GM23338 (cell line): Measurements from ENCODE around the gene IZUMO1. TPM values are rescaled to one million over a fixed set of nuclear protein-coding genes. Genes with fewer than 3 reads are reported as not detected.
A peak's percentile ranks its signal among the peaks of the same experiment; 100 is the strongest.

Experiments used
- ATAC-seq: fragments of 200-7000 bp; cut with Tn5 transposase; 3 replicates; pipeline ENCODE4 v1.9.1; 2020
- DNase-seq: peaks from one replicate; pipeline ENCODE4 v3.0.0-alpha.2; 2015; ENCODE audit warnings: low spot score
- H2AFZ ChIP-seq: fragments of 200-600 bp; sonication (generic); 2 replicates; pipeline ENCODE4 v1.8.0; 2016; ENCODE audit warnings: antibody characterized with exemption, mild to moderate bottlenecking, moderate library complexity
- H3F3A ChIP-seq: fragments of 200-600 bp; sonication (generic); replicated peaks from 2 replicates; pipeline ENCODE4 v1.8.0; 2017; ENCODE audit warnings: antibody characterized with exemption, mixed run types, low read depth
- H3K27ac ChIP-seq: fragments of 200-600 bp; sonication (generic); 2 replicates; pipeline ENCODE4 v1.6.1; 2016; ENCODE audit warnings: low read depth
- H3K27me3 ChIP-seq: fragments of 200-600 bp; sonication (generic); 2 replicates; pipeline ENCODE4 v1.8.0; 2016; ENCODE audit warnings: mild to moderate bottlenecking, mixed run types, moderate library complexity; ENCODE audit not compliant: insufficient read depth
- H3K36me3 ChIP-seq: fragments of 200-600 bp; sonication (generic); 2 replicates; pipeline ENCODE4 v1.8.0; 2016; ENCODE audit warnings: mild to moderate bottlenecking; ENCODE audit not compliant: insufficient read depth
- H3K4me1 ChIP-seq: fragments of 200-600 bp; sonication (generic); 2 replicates; pipeline ENCODE4 v1.8.0; 2016; ENCODE audit warnings: mild to moderate bottlenecking, moderate library complexity; ENCODE audit not compliant: insufficient read depth
- H3K4me2 ChIP-seq: fragments of 200-600 bp; sonication (generic); 2 replicates; pipeline ENCODE4 v1.7.1; 2017; ENCODE audit warnings: mixed run types
- H3K4me3 ChIP-seq: fragments of 200-600 bp; sonication (generic); 2 replicates; pipeline ENCODE4 v1.6.1; 2016; ENCODE audit warnings: mixed run types
- H3K79me2 ChIP-seq: fragments of 200-600 bp; sonication (generic); replicated peaks from 2 replicates; pipeline ENCODE4 v1.8.0; 2017; ENCODE audit warnings: mild to moderate bottlenecking; ENCODE audit not compliant: insufficient read depth
- H3K9me2 ChIP-seq: fragments of 200-600 bp; sonication (generic); 2 replicates; pipeline ENCODE4 v1.8.0; 2017; ENCODE audit not compliant: insufficient read depth
- H4K20me1 ChIP-seq: fragments of 200-600 bp; sonication (generic); replicated peaks from 2 replicates; pipeline ENCODE4 v1.8.0; 2017; ENCODE audit warnings: mild to moderate bottlenecking; ENCODE audit not compliant: insufficient read depth
- H3K27ac Mint-ChIP-seq: 2 replicates; pipeline ENCODE4 v1.8.0; 2020; ENCODE audit warnings: inconsistent platforms, mild to moderate bottlenecking, moderate library complexity, mixed read lengths
- H3K27me3 Mint-ChIP-seq: 3 replicates; pipeline ENCODE4 v1.8.0; 2022; ENCODE audit warnings: low read depth, mild to moderate bottlenecking, moderate library complexity, mixed read lengths, inconsistent platforms; ENCODE audit not compliant: insufficient read depth, poor library complexity
- H3K36me3 Mint-ChIP-seq: 3 replicates; pipeline ENCODE4 v1.8.0; 2021; ENCODE audit warnings: low read depth, mild to moderate bottlenecking, inconsistent platforms, moderate library complexity, mixed read lengths
- H3K4me1 Mint-ChIP-seq: 3 replicates; pipeline ENCODE4 v1.8.0; 2020; ENCODE audit warnings: mild to moderate bottlenecking, inconsistent platforms, mixed read lengths
- H3K4me3 Mint-ChIP-seq: 3 replicates; pipeline ENCODE4 v1.8.0; 2021; ENCODE audit warnings: moderate library complexity, mild to moderate bottlenecking, inconsistent platforms, mixed read lengths
- H3K9me3 Mint-ChIP-seq: 3 replicates; pipeline ENCODE4 v1.8.0; 2020; ENCODE audit warnings: moderate library complexity, mild to moderate bottlenecking, inconsistent platforms, mixed read lengths
- CREB1 ChIP-seq: fragments of 250-450 bp; sonication (Bioruptor Pico); IDR thresholded peaks from 2 replicates; pipeline ENCODE4 v1.5.0; 2020; ENCODE audit warnings: low read depth, mild to moderate bottlenecking, moderate library complexity
- EZH2 ChIP-seq: fragments of 200-600 bp; sonication (generic); IDR thresholded peaks from one replicate; pipeline ENCODE4 v1.8.0; 2017; ENCODE audit warnings: antibody characterized with exemption, mild to moderate bottlenecking, low read depth; ENCODE audit not compliant: unreplicated experiment
- EZH2phosphoT487 ChIP-seq: fragments of 200-600 bp; sonication (generic); IDR thresholded peaks from one replicate; pipeline ENCODE4 v1.8.1; 2018; ENCODE audit warnings: antibody characterized with exemption; ENCODE audit not compliant: unreplicated experiment
- JUNB ChIP-seq: IDR thresholded peaks from one replicate; pipeline ENCODE4 v1.6.1; 2016; ENCODE audit warnings: antibody characterized with exemption; ENCODE audit not compliant: unreplicated experiment
- NANOG ChIP-seq: IDR thresholded peaks from 2 replicates; pipeline ENCODE4 v1.6.1; 2016; ENCODE audit warnings: antibody characterized with exemption, borderline replicate concordance
- POLR2AphosphoS5 ChIP-seq: IDR thresholded peaks from 2 replicates; pipeline ENCODE4 v1.6.1; 2016; ENCODE audit warnings: antibody characterized with exemption, low read depth
- STAT1 ChIP-seq: IDR thresholded peaks from one replicate; pipeline ENCODE4 v1.6.1; 2016; ENCODE audit warnings: antibody characterized with exemption; ENCODE audit not compliant: unreplicated experiment
- ZNF114 ChIP-seq: fragments of 250-450 bp; sonication (Bioruptor Pico); IDR thresholded peaks from 2 replicates; pipeline ENCODE4 v1.5.0; 2020; ENCODE audit warnings: mild to moderate bottlenecking, moderate library complexity
- ZNF331 ChIP-seq: fragments of 250-450 bp; sonication (Bioruptor Pico); IDR thresholded peaks from 2 replicates; pipeline ENCODE4 v1.5.0; 2020; ENCODE audit warnings: low read depth, mild to moderate bottlenecking, moderate library complexity
- polyA plus RNA-seq: library from polyadenylated mRNA; unstranded; fragments of >200 nt; fragmentation: Nextera tagmentation; extraction: Ambion mirVana; gene quantifications from 2 replicates; pipeline ENCODE4 v1.2.1, GENCODE V29; 2016
- total RNA-seq: library from RNA; depleted of rRNA; stranded (reverse); fragments of >200 nt; shearing (Covaris generic); gene quantifications from 2 replicates; pipeline ENCODE4 v1.2.3, GENCODE V29; 2014
- TF ChIP-seq, protein P1 (sequence below): fragments of 250-450 bp; sonication (Bioruptor Pico); IDR thresholded peaks from 2 replicates; pipeline ENCODE4 v1.5.0; 2020; ENCODE audit warnings: mild to moderate bottlenecking, moderate library complexity
- TF ChIP-seq, protein P2 (sequence below): IDR thresholded peaks from 2 replicates; pipeline ENCODE4 v1.6.1; 2016; ENCODE audit warnings: antibody characterized with exemption
- TF ChIP-seq, protein P3 (sequence below): IDR thresholded peaks from one replicate; pipeline ENCODE4 v1.6.1; 2018; ENCODE audit warnings: antibody characterized with exemption; ENCODE audit not compliant: unreplicated experiment
- TF ChIP-seq, protein P4 (sequence below), 2 experiments: fragments of 200-600 bp in 1 of 2; sonication (generic) in 1 of 2; conservative IDR thresholded peaks; 2 replicates each; pipeline versions ENCODE4 v1.5.1 to v1.6.1; 2016 to 2017; ENCODE audit warnings: antibody characterized with exemption in 2 of 2, low read depth in 2 of 2, mild to moderate bottlenecking in 2 of 2, moderate library complexity in 1 of 2

IZUMO1 gene
- total and polyA plus RNA-seq, 2 experiments from 2014 or later, result 1.2 to 3.5 TPM

- Histone ChIP-seq H3K4me3 (peak overlapping the region; percentile 58), H3K4me2 (peak overlapping the region; percentile 70), H2AFZ (no peak overlapping the region), H3K27ac (no peak overlapping the region), H3K79me2 (no peaks in the 10 kb centered on the region), H3K4me1 (peaks cover 29% of the 10 kb centered on the region), H4K20me1 (no peaks in the 10 kb centered on the region), H3K36me3 (no peaks in the 10 kb centered on the region), H3K27me3 (no peaks in the 10 kb centered on the region), H3F3A (peaks cover 4% of the 10 kb centered on the region; the same call in 1 of the 2 replicates), H3K9me2 (no peaks in the 10 kb centered on the region)
- Mint-ChIP-seq H3K27ac (peak overlapping the region; percentile 99), H3K36me3 (no peaks in the 10 kb centered on the region; the same call in 2 of the 3 replicates), H3K27me3 (peaks cover 19% of the 10 kb centered on the region), H3K4me1 (peaks cover 36% of the 10 kb centered on the region), H3K4me3 (peak overlapping the region; percentile 99), H3K9me3 (peaks cover 3% of the 10 kb centered on the region; the same call in 1 of the 3 replicates)
- TF ChIP-seq ZNF114 (CRISPR knock-in tag), result no peak
- TF ChIP-seq, protein P1, sequence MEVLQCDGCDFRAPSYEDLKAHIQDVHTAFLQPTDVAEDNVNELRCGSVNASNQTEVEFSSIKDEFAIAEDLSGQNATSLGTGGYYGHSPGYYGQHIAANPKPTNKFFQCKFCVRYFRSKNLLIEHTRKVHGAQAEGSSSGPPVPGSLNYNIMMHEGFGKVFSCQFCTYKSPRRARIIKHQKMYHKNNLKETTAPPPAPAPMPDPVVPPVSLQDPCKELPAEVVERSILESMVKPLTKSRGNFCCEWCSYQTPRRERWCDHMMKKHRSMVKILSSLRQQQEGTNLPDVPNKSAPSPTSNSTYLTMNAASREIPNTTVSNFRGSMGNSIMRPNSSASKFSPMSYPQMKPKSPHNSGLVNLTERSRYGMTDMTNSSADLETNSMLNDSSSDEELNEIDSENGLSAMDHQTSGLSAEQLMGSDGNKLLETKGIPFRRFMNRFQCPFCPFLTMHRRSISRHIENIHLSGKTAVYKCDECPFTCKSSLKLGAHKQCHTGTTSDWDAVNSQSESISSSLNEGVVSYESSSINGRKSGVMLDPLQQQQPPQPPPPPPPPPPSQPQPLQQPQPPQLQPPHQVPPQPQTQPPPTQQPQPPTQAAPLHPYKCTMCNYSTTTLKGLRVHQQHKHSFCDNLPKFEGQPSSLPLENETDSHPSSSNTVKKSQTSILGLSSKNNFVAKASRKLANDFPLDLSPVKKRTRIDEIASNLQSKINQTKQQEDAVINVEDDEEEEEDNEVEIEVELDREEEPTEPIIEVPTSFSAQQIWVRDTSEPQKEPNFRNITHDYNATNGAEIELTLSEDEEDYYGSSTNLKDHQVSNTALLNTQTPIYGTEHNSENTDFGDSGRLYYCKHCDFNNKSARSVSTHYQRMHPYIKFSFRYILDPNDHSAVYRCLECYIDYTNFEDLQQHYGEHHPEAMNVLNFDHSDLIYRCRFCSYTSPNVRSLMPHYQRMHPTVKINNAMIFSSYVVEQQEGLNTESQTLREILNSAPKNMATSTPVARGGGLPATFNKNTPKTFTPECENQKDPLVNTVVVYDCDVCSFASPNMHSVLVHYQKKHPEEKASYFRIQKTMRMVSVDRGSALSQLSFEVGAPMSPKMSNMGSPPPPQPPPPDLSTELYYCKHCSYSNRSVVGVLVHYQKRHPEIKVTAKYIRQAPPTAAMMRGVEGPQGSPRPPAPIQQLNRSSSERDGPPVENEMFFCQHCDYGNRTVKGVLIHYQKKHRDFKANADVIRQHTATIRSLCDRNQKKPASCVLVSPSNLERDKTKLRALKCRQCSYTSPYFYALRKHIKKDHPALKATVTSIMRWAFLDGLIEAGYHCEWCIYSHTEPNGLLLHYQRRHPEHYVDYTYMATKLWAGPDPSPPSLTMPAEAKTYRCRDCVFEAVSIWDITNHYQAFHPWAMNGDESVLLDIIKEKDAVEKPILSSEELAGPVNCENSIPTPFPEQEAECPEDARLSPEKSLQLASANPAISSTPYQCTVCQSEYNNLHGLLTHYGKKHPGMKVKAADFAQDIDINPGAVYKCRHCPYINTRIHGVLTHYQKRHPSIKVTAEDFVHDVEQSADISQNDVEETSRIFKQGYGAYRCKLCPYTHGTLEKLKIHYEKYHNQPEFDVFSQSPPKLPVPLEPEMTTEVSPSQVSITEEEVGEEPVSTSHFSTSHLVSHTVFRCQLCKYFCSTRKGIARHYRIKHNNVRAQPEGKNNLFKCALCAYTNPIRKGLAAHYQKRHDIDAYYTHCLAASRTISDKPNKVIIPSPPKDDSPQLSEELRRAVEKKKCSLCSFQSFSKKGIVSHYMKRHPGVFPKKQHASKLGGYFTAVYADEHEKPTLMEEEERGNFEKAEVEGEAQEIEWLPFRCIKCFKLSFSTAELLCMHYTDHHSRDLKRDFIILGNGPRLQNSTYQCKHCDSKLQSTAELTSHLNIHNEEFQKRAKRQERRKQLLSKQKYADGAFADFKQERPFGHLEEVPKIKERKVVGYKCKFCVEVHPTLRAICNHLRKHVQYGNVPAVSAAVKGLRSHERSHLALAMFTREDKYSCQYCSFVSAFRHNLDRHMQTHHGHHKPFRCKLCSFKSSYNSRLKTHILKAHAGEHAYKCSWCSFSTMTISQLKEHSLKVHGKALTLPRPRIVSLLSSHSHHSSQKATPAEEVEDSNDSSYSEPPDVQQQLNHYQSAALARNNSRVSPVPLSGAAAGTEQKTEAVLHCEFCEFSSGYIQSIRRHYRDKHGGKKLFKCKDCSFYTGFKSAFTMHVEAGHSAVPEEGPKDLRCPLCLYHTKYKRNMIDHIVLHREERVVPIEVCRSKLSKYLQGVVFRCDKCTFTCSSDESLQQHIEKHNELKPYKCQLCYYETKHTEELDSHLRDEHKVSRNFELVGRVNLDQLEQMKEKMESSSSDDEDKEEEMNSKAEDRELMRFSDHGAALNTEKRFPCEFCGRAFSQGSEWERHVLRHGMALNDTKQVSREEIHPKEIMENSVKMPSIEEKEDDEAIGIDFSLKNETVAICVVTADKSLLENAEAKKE (CRISPR knock-in tag), result no peak
- no peak for TF ChIP-seq ZNF331
- TF ChIP-seq POLR2AphosphoS5, result peak; percentile 50; the same call in 1 of the 2 replicates
- TF ChIP-seq, protein P2, sequence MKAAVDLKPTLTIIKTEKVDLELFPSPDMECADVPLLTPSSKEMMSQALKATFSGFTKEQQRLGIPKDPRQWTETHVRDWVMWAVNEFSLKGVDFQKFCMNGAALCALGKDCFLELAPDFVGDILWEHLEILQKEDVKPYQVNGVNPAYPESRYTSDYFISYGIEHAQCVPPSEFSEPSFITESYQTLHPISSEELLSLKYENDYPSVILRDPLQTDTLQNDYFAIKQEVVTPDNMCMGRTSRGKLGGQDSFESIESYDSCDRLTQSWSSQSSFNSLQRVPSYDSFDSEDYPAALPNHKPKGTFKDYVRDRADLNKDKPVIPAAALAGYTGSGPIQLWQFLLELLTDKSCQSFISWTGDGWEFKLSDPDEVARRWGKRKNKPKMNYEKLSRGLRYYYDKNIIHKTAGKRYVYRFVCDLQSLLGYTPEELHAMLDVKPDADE, result peak; percentile 95
- TF ChIP-seq NANOG, result no peak
- TF ChIP-seq, protein P3, sequence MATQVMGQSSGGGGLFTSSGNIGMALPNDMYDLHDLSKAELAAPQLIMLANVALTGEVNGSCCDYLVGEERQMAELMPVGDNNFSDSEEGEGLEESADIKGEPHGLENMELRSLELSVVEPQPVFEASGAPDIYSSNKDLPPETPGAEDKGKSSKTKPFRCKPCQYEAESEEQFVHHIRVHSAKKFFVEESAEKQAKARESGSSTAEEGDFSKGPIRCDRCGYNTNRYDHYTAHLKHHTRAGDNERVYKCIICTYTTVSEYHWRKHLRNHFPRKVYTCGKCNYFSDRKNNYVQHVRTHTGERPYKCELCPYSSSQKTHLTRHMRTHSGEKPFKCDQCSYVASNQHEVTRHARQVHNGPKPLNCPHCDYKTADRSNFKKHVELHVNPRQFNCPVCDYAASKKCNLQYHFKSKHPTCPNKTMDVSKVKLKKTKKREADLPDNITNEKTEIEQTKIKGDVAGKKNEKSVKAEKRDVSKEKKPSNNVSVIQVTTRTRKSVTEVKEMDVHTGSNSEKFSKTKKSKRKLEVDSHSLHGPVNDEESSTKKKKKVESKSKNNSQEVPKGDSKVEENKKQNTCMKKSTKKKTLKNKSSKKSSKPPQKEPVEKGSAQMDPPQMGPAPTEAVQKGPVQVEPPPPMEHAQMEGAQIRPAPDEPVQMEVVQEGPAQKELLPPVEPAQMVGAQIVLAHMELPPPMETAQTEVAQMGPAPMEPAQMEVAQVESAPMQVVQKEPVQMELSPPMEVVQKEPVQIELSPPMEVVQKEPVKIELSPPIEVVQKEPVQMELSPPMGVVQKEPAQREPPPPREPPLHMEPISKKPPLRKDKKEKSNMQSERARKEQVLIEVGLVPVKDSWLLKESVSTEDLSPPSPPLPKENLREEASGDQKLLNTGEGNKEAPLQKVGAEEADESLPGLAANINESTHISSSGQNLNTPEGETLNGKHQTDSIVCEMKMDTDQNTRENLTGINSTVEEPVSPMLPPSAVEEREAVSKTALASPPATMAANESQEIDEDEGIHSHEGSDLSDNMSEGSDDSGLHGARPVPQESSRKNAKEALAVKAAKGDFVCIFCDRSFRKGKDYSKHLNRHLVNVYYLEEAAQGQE, result no peak
- TF ChIP-seq JUNB, result no peak
- TF ChIP-seq STAT1, result no peak
- TF ChIP-seq, protein P4, sequence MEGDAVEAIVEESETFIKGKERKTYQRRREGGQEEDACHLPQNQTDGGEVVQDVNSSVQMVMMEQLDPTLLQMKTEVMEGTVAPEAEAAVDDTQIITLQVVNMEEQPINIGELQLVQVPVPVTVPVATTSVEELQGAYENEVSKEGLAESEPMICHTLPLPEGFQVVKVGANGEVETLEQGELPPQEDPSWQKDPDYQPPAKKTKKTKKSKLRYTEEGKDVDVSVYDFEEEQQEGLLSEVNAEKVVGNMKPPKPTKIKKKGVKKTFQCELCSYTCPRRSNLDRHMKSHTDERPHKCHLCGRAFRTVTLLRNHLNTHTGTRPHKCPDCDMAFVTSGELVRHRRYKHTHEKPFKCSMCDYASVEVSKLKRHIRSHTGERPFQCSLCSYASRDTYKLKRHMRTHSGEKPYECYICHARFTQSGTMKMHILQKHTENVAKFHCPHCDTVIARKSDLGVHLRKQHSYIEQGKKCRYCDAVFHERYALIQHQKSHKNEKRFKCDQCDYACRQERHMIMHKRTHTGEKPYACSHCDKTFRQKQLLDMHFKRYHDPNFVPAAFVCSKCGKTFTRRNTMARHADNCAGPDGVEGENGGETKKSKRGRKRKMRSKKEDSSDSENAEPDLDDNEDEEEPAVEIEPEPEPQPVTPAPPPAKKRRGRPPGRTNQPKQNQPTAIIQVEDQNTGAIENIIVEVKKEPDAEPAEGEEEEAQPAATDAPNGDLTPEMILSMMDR (conservative IDR thresholded peaks at IDR 0.05; ENCODE audit: low read depth in 2 of 2), result no peak
- peak; percentile 72 for TF ChIP-seq CREB1 (CRISPR knock-in tag)
- TF ChIP-seq EZH2phosphoT487, result no peak
- TF ChIP-seq EZH2, result no peak
- ATAC-seq, result peak; percentile 82
- DNase-seq, result peak; percentile 100
Measured at GRCh38 chr19:48720613-48721296, 26.0 kb downstream of the IZUMO1 start.
